Liver (tissue), 3 donors: Measurements from ENCODE around the gene LDLRAD3.

Source experiments
- RXRA ChIP-seq, 2 donors: IDR thresholded peaks; 2 replicates each; pipeline ENCODE4 v1.6.1; 2017 to 2018; ENCODE audit warnings: antibody characterized with exemption in 2 of 2, mild to moderate bottlenecking in 1 of 2
- TAF1 ChIP-seq: conservative IDR thresholded peaks from 2 replicates; pipeline ENCODE4 v1.6.1; 2016; ENCODE audit warnings: antibody characterized with exemption, mild to moderate bottlenecking
- YY1 ChIP-seq: IDR thresholded peaks from 2 replicates; pipeline ENCODE4 v1.6.1; 2016; ENCODE audit warnings: antibody characterized with exemption, mild to moderate bottlenecking
- TF ChIP-seq, protein P1 (sequence below): fragments of 150-350 bp; IDR thresholded peaks from 2 replicates; pipeline ENCODE4 v1.5.1; 2017; ENCODE audit warnings: improper control_type of control experiment, low read depth, low read length; ENCODE audit not compliant: missing input control
- TF ChIP-seq, protein P2 (sequence below): IDR thresholded peaks from 2 replicates; pipeline ENCODE4 v1.6.1; 2016; ENCODE audit warnings: antibody characterized with exemption
- donor health status: healthy.
- donor health status: healthy.

DNA sequence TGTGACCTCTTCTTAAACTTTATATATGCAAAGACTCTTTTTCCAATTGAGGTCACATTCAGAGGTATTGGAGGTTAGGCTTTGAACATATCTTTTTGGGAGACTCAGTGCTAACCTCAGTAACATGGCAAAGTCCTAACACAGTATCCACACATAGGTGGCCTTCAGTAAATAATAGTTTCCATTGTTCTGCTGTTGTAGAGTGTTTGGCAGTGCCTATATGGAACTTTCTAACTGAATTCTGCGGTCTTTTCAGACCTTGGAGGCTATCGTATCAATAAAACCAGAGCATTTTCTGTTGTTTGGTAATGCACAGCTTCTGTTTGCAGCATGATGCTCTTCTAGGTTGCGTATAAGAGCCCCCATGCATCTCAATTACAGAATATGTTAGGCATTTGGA is 47.0 kb downstream of the LDLRAD3 start:
- TF ChIP-seq, protein P1, sequence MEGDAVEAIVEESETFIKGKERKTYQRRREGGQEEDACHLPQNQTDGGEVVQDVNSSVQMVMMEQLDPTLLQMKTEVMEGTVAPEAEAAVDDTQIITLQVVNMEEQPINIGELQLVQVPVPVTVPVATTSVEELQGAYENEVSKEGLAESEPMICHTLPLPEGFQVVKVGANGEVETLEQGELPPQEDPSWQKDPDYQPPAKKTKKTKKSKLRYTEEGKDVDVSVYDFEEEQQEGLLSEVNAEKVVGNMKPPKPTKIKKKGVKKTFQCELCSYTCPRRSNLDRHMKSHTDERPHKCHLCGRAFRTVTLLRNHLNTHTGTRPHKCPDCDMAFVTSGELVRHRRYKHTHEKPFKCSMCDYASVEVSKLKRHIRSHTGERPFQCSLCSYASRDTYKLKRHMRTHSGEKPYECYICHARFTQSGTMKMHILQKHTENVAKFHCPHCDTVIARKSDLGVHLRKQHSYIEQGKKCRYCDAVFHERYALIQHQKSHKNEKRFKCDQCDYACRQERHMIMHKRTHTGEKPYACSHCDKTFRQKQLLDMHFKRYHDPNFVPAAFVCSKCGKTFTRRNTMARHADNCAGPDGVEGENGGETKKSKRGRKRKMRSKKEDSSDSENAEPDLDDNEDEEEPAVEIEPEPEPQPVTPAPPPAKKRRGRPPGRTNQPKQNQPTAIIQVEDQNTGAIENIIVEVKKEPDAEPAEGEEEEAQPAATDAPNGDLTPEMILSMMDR, result no peak
- TF ChIP-seq, protein P2, sequence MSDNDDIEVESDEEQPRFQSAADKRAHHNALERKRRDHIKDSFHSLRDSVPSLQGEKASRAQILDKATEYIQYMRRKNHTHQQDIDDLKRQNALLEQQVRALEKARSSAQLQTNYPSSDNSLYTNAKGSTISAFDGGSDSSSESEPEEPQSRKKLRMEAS, result no peak
- TF ChIP-seq TAF1 (no peak), RXRA (IDR thresholded peaks at IDR 0.05) (no peak), YY1 (no peak)
